Esophagus squamous epithelium (tissue), 5 donors: ENCODE measurements around the gene UQCR10. TPM values are rescaled to one million over a fixed set of nuclear protein-coding genes. Genes with fewer than 3 reads are reported as not detected.

ENCODE experiments used
- DNase-seq: peaks from one replicate; lab custom pipeline; 2025; lab: John Stamatoyannopoulos, UW
- H3K27ac ChIP-seq, 4 donors: fragments of 200-600 bp; sonication (generic); one replicate each; pipeline ENCODE4 v1.5.1; 2016 to 2019; ENCODE audit warnings: mild to moderate bottlenecking in 1 of 4
- H3K27me3 ChIP-seq, 4 donors: fragments of 200-600 bp; sonication (generic); 1 replicate in 3 of 4; 2 replicates in 1 of 4; pipeline versions ENCODE4 v1.5.1 to v1.6.0; 2017 to 2021; ENCODE audit warnings: antibody characterized with exemption in 1 of 4
- H3K36me3 ChIP-seq, 3 donors: fragments of 200-600 bp; sonication (generic); one replicate each; pipeline ENCODE4 v1.5.1; 2016 to 2019
- H3K4me1 ChIP-seq, 3 donors: fragments of 200-600 bp; sonication (generic); one replicate each; pipeline ENCODE4 v1.5.1; 2017 to 2019
- H3K4me3 ChIP-seq, 4 donors: fragments of 200-600 bp; sonication (generic); 1 replicate in 3 of 4; 2 replicates in 1 of 4; pipeline ENCODE4 v1.5.1; 2016 to 2019; ENCODE audit warnings: mild to moderate bottlenecking in 2 of 4, moderate library complexity in 1 of 4
- H3K9me3 ChIP-seq, 3 donors: fragments of 200-600 bp; sonication (generic); one replicate each; pipeline ENCODE4 v1.5.1; 2016 to 2019
- CTCF ChIP-seq, 6 experiments: fragments of 450-650 bp in 4 of 6; fragments of 200-600 bp in 2 of 6; sonication (generic) in 2 of 6; IDR thresholded peaks; one replicate each; pipeline ENCODE4 v1.5.1; 2016 to 2019; ENCODE audit warnings: antibody characterized with exemption in 6 of 6, mild to moderate bottlenecking in 4 of 6, moderate library complexity in 4 of 6
- POLR2A ChIP-seq, 4 donors: fragments of 450-650 bp; IDR thresholded peaks; one replicate each; pipeline ENCODE4 v1.6.1; 2017; ENCODE audit warnings: antibody characterized with exemption in 4 of 4, mild to moderate bottlenecking in 4 of 4, moderate library complexity in 3 of 4
- WGBS, 2 donors: methylation state at CpG; one replicate each; pipeline ENCODE4 v1.1.5; 2018; 5-methylcytosine and 5-hydroxymethylcytosine counted together
- intact Hi-C: fragments of 100-400 bp; cut with DNase I; formaldehyde crosslinking; loops from one replicate; pipeline ENCODE4 v1.15.0; 2022
- total RNA-seq, 4 donors: library from RNA; depleted of rRNA; stranded (reverse); fragments of >200 nt; gene quantifications; one replicate each; pipeline ENCODE4 v1.1.0, GENCODE V29; 2016
- donor health status: DM: yes; HTN: yes; CAD: no.

The UQCR10 gene
- total RNA-seq, 4 donors from 2014 or later = 50.7 to 94.8 (median 65.0) TPM

DNA sequence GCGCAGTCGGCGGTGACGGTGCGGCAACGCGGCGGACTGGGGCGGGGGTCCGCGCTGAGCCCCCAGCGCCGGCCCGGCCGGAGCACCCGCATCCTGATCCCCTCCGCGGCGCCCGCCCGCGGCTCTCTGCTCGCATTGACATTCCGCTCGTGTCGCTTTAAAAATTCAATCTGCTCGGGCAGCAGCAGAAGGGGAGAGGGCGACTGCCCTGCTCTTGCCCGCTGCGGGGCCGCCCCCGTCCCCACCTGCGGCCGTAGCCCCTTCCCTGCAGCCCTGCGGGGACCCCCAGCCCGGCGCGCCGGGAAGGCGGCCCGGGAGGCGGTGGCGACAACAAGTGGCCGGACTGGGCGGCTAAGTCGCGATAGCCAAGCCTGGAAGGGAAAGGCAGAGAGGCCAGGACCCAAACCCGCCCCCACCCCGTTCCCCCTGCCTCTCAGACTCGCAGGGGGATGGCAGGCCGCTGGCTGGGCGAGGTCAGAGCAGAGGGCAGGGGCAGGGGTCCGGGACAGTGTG lies 46.3 kb upstream of the UQCR10 start:
- TF ChIP-seq POLR2A (IDR thresholded peaks at IDR 0.05) (no peak), CTCF (IDR thresholded peaks at IDR 0.05) (no peak)
- peak overlapping the region in 2 of 4 donors; percentile 27 to 54 for H3K4me3 ChIP-seq
- H3K9me3 ChIP-seq = no peaks in the 10 kb centered on the region
- H3K4me1 ChIP-seq = peaks cover 3 to 16% (median 15%) of the 10 kb centered on the region in 3 donors
- no peak for DNase-seq
- WGBS, 2 donors = no CpG with 5 or more reads among the region's 53 CpGs
- H3K36me3 ChIP-seq = no peaks in the 10 kb centered on the region
- H3K27me3 ChIP-seq = peaks cover 10 to 98% (median 15%) of the 10 kb centered on the region in 4 donors
- H3K27ac ChIP-seq = no peak overlapping the region
- intact Hi-C loops = no loop called here

GRCh38 chr22:29722151-29722550 lies 45.0 kb upstream of the UQCR10 start:
- Histone ChIP-seq H3K4me1 (peaks cover 3 to 20% (median 15%) of the 10 kb centered on the region in 3 donors), H3K9me3 (no peaks in the 10 kb centered on the region), H3K36me3 (no peaks in the 10 kb centered on the region), H3K27ac (no peak overlapping the region), H3K4me3 (no peak overlapping the region), H3K27me3 (peaks cover 10 to 96% (median 15%) of the 10 kb centered on the region in 4 donors)
- 68% methylated on average over 5 of the region's 7 CpGs; no CpG with 5 or more reads in 1 of the 2 donors for WGBS, 2 donors
- TF ChIP-seq CTCF (IDR thresholded peaks at IDR 0.05) (no peak), POLR2A (IDR thresholded peaks at IDR 0.05) (no peak)
- intact Hi-C loops = no loop called here
- no peak for DNase-seq

- Histone ChIP-seq H3K36me3 (no peaks in the 10 kb centered on the region), H3K9me3 (no peaks in the 10 kb centered on the region), H3K27ac (no peak overlapping the region), H3K27me3 (peaks cover 10 to 91% (median 15%) of the 10 kb centered on the region in 4 donors), H3K4me1 (peaks cover 3 to 21% (median 15%) of the 10 kb centered on the region in 3 donors), H3K4me3 (no peak overlapping the region)
- intact Hi-C loops = no loop called here
- DNase-seq = no peak
- TF ChIP-seq POLR2A (IDR thresholded peaks at IDR 0.05) (no peak), CTCF (IDR thresholded peaks at IDR 0.05) (no peak)
- WGBS, 2 donors = no CpG with 5 or more reads among the region's 16 CpGs
These were observed 44.6 kb upstream of the UQCR10 start for GRCh38 chr22:29722587-29722986.

GRCh38 chr22:29723766-29724165 lies 43.4 kb upstream of the UQCR10 start:
- Histone ChIP-seq H3K36me3 (no peaks in the 10 kb centered on the region), H3K4me1 (peaks cover 3 to 21% (median 15%) of the 10 kb centered on the region in 3 donors), H3K4me3 (no peak overlapping the region), H3K27me3 (peaks cover 10 to 80% (median 15%) of the 10 kb centered on the region in 4 donors), H3K27ac (no peak overlapping the region), H3K9me3 (no peaks in the 10 kb centered on the region)
- intact Hi-C loops = no loop called here
- 93% methylated on average over 6 of the region's 10 CpGs; no CpG with 5 or more reads in 1 of the 2 donors for WGBS, 2 donors
- TF ChIP-seq POLR2A (IDR thresholded peaks at IDR 0.05) = no peak
- TF ChIP-seq CTCF (IDR thresholded peaks at IDR 0.05) = no peak
- DNase-seq = no peak

GRCh38 chr22:29724843-29725242 lies 42.3 kb upstream of the UQCR10 start:
- Histone ChIP-seq H3K4me3 (no peak overlapping the region), H3K27me3 (peaks cover 7 to 69% (median 10%) of the 10 kb centered on the region in 4 donors), H3K36me3 (no peaks in the 10 kb centered on the region), H3K27ac (no peak overlapping the region), H3K9me3 (no peaks in the 10 kb centered on the region), H3K4me1 (peaks cover 3 to 16% (median 10%) of the 10 kb centered on the region in 3 donors)
- TF ChIP-seq POLR2A (IDR thresholded peaks at IDR 0.05) = no peak
- no peak for TF ChIP-seq CTCF (IDR thresholded peaks at IDR 0.05)
- WGBS, 2 donors = 67 to 69% methylated on average over 1 to 5 of the region's 8 CpGs
- DNase-seq = no peak
- intact Hi-C loops = no loop called here
